GM21360 (cell line): ENCODE results near the gene TNFSF10.
"Not testable (repeated sequence)": the region's sequence is repeated elsewhere in the genome, so short reads cannot be mapped to it uniquely, and the experiment has no call there.

Source experiments
- ATAC-seq: cut with Tn5 transposase; IDR thresholded peaks from one replicate; pipeline ENCODE4 v1.9.1; 2021; ENCODE audit warnings: mild to moderate bottlenecking, moderate library complexity; ENCODE audit not compliant: unreplicated experiment

Gene TNFSF10

DNA sequence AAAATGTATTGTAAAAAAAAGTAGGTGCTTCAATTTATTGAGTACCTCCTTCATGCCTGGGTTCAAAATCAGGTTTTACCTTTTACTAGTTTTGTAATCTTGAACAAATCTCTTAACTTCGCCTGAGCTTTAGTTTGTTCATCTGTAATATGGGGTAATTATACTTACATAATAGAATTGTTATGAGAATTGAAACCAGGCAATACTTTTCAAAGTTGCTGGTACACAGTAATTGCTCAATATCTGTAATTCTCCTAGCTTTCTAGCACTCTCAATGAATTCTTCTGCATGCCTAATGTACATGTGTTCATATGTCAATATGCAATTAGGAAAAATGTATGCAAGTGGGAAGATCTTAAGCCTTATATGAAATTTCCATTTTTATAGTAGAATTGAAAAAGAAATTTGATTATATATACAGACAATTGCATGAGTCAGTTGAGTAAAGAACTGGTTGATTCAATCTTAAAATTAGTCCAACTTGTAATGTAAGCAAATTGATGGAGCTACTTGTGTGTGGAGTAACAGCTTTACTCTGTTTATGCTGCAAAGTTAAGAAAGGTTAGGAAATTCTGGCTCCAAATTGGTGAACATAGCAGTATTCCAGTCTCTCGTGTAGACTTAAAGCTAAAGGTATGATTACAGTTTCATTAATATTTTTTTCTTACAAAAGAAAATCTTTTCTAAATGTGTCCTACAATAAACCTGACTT is 4.1 kb downstream of the TNFSF10 start:
- ATAC-seq: no peak

DNA sequence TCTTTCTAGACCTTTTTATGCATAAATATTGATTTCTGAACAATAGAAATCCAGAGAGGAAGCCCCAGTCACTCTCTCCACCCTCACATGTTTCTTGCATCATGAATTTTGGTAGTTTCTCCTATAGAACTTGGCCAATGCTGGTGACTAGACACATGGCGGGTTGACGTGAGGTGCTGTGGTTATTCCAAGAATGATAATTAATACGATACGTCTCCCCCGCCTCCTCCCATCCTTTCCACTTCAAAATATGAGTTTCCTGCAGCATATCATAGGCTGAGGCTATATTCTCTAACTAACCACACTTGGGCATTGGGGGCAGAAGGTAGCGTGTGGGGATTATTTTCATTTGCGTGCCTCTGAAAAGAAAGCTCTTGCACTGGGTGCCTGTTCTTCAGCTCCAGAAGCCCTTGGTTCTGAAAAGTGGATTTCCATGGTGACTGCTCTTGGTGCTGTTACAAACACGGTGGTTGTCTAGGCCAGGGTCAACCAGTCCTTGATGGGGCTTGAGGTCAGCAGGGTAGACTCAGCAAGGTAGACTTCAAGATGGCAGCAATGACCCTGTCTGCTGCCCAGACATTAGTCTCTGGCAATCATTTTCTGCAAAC is 5.3 kb downstream of the TNFSF10 start:
- ATAC-seq: no peak

DNA sequence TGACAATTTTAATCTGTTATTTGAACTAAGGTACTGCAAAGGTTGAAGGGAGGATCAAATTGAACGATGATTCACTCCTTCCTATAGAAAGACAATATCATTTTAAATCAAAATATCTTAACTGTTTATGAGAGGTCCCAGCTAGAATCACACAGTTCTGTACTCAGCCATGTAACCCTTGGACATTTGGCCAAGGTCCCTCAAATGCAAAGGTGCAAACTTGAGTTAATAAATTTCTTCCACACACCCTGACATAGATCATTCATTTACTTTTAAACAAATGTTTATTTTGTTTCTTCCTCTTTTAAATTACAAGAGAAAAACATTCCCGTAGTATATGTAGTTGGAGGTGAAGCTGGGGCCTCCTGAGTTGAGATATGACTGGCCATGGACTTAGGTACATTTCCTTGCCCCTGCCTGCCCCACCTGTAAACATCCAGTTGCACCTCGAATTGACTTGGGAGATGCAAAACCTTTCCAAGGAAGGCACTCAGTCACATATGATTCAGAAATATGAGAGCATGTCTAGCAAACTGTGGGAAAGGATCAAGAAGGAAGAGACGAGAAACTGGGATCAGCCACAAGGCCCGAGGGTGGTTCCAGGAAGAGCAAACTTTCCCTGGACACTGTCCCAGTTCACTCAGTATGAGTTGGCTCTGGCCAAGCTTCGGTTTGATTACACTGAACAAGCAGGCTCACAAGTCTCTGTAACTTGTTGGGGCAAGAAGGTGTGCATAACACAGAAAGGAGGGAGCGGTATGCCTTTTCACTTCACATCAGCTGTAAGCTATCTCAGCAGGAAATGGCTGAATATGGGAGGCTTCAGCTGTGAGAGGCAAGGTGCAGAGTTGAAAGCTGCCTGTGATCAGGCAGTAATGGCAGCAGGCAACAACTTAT is 6.7 kb downstream of the TNFSF10 start:
- ATAC-seq: no peak

DNA sequence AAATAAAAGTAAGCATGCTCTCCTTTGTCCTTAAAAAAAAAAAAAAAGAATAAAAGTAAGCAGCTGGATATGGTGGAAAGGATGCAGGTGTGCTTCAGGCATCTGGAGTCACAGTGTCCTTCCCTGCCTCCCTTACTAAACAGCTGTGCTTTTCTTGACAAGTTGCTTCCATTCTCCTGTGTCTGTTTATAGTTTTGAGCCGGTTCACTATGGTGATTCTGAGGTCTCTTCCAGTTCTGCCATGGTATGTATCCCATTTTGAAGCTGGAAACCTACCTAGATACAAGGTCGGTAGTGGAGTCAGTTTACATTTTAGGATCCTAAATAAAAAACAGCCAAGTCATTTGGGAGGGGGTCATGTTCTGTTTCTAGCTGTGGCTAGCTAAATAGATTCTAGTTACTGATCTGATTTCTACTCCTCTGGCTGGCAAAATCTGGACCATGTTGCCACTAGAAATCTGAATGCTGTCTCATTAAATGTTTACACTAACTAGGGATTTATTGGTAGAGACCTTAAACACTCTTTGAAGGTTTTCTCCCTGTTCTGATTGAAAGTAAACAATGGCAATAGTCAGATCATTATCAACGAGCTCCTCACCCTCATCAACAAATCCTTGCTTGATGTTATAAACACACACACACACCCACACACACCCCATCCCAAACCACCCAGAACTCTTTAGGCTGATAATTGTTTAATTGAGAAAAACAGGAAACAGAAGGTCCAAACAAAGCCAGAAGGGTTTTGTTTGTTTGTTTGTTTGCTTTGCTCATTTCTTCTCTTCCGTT is 7.9 kb downstream of the TNFSF10 start:
- no peak for ATAC-seq

DNA sequence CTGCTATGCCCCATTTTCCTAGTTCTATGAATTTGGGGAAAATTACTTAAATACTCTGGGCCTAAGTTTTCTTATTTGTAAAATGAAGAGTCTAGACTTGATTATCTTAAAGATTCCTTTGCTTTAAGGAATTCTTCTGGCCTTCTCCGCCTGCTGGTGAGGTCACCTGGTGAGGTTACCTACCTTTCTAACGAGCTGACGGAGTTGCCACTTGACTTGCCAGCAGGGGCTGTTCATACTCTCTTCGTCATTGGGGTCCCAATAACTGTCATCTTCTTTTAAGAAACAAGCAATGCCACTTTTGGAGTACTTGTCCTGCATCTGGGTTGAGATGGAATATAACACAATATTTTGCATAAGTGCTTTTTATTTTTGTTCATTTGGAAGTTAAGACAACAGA is 8.6 kb downstream of the TNFSF10 start:
- ATAC-seq: no peak

DNA sequence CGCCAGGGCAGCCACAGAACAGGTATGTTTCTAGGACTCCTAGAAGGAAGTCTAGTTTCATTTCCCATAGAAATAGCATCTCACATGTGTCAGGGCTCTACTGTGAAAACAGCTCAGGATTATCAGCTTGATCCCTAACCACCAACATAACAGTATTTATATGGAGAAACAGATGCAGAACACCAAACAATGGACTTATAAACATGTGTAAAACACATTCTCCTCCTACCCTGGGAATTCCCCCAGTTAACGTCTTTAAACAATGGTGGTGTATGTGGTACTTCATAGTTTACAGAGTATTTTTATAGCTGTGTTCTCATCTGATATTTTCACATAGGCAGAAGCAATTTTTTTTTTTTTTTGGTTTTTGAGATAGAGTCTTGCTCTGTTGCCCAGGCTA is 9.7 kb downstream of the TNFSF10 start:
- no peak for ATAC-seq

DNA sequence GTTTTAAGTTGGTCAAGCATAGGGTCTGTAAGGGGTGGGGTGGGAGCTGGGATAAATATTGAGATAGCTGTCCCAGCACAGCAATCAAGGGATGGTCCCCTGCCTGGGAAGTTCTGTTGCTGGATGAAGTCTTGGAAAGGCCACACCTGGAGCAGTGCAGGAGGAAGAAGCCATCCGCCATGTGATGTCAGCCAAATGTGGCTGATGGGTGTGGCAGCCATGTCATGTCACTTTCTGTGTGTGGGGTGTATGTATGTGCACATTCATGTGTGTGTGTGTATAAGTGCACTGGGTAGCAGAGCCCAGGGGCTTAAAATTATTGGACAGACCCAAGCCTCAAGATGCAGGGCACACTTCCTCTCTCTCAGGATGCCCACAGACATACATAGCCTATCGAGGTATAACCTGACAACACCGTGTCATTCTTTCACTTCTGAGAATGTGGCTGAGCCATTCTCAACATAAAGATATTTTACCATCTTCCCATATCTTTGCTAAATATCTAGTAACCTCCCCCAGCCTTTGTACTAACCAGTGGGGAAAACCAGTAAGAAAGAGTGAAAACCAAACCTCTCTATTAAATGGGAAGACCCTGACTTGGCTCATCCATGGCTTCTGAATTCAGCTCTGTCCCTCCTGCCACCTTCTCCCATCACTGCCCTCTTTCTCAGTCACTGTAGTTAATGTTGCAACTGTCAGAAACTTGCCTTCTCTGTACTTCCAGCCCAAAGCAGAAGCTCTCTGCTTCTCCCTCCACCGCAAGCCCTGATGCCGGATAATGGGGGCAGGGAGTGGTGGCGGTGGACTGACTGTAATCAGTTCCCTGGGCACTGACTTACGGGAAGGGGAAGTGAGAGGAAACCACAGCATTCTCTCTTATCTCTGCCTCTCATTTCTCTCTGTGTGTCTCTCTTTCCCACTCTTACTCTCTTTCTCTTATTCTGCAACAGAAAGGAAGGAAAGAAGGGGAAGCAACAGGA is 11.2 kb downstream of the TNFSF10 start:
- peak; percentile 76 for ATAC-seq

DNA sequence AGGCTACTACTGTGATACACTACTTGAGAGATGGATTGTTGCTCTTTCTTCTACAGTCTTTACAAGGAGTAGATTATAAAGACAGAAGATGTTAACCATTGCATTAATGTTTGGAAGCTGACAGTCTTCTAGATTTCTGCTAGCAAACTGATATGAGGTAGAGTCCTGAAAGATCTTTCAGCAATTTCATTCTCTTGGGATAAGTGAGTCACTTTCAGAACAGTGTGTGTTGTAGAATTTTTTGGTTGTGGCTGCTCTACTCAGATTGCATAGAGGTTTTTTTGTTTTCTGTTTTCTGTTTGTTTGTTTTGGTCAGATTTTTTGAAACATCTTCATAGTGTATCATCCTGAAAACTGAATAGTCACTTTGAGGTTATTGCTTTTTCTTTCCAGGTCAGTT is 17.1 kb downstream of the TNFSF10 start:
- ATAC-seq: no peak

DNA sequence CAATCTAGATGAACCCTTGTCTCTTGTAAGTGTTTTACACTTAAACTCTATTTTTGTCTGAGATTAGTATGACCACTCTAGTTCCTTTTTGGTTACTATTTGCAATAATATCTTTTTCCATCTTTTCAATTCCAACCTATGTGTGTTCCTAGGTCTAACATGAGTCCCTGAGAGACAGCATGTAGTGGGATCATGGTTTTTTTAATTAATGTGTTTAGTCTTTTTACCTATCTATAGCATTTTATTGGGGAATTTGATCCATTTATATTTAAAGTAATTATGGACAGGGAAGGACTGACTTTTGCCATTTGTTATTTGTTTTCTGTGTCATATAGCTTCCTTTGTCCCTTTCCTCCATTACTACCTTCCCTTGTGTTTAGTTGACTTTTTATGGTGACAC is 21.7 kb downstream of the TNFSF10 start:
- no peak for ATAC-seq

DNA sequence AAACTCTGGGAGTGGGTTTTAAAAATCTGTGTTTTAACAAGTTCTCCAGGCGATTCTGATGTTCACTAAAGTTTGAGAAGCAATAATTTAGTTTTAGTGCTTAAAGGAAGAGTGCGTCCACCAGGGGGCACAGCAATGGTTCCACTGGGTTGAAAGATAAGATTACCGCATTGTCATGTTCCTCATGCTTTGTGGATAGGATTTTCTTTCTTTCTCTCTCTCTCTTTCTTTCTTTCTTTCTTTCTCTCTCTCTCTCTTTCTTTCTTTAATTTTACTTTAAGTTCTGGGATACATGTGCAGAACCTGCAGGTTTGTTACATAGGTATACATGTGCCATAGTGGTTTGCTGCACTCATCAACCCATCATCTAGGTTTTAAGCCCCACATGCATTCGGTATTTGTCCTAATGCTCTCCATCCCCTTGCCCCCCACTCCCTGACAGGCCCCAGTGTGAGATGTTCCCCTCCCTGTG is 33.0 kb downstream of the TNFSF10 start:
- ATAC-seq: not testable (repeated sequence)

DNA sequence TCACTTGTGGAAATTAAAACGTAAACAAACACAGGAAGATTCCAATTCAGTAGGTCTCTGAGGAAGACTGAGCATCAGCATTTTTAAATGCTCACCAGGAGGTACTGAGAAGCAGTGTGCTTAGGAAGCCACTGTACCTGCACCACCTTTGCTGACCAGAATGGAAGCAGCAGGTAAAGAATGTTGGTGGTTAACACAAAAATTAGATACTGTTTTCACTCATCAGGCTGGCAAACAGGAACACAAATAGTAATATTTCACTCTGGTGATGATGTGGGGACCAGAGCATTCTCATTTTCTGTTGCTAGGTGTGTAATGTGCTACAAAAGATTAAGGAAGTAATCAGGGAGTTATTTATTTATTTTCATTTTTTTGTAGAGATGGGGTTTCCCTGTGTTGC is 45.1 kb downstream of the TNFSF10 start:
- ATAC-seq: peak; percentile 44

DNA sequence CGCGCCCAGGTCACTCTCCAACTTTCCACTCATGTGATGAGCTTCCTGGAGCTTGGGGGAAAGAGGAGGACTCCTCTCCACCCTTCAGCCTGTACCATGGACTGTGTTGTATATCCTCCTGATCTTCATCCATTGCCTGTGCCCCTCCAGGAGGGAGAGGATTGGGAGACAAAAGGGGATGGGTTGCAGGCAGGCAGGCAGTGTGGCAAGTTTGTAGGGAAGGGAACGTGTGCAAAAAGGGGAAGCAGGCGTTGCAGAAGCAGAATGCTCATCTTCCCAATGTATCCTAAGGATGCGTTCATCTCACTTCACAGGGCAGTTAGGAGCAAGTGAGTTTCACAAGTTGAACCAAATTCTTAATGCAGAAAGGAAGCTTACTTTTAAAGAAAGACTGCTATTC is 46.9 kb downstream of the TNFSF10 start:
- no peak for ATAC-seq

DNA sequence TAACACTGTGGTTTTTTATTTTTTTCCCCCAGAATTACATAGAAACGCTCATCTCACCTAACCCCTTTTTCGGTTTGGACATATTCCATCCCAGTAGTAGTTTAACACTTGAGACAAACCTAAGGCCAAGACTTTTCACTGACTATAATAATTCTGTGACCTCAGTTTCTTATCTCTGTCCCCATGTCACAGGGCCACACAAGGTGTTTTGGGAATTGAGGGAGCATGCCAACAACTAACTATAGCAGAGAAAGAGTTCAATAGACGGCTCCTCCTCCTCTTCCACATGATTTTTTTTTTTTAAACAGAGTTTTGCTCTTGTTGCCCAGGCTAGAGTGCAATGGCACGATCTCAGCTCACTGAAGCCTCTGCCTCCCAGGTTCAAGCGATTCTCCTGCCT is 47.5 kb downstream of the TNFSF10 start:
- ATAC-seq: no peak

DNA sequence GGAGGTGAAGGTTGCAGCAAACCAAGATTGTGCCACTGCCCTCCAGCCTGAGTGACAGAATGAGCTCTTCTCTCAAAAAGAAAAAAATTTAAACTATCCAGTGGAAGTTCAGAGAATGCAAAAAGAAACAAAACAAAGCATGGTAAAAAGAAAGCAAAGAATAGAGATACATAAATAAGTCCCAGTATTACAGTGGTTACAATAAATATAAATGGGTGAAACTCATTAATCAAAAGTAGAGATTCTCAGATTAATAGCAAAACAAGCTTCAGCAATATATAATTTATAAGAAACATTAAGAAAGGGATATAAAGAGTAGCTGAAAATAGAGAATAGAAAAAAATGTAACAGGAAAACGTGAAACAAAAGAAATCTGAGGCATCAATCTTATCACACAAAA is 51.3 kb downstream of the TNFSF10 start:
- ATAC-seq: no peak

DNA sequence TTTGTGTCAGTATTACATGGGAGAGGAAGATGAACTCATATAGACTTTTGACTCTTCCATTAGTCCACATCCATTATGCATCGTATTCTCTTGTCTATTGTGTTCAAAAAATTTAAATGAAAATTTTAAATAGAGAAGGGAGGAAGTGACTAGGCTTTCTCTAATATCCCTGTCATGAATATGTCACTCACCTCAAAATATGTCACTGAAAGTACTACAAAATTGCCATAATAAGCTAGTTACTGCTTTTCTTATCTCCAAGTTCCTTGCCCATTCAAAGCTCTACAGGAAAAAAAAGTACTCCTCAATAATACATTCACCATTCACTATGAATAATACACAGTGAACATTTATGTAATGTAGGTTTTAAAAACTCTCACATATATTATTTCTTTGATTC is 52.6 kb downstream of the TNFSF10 start:
- no peak for ATAC-seq

DNA sequence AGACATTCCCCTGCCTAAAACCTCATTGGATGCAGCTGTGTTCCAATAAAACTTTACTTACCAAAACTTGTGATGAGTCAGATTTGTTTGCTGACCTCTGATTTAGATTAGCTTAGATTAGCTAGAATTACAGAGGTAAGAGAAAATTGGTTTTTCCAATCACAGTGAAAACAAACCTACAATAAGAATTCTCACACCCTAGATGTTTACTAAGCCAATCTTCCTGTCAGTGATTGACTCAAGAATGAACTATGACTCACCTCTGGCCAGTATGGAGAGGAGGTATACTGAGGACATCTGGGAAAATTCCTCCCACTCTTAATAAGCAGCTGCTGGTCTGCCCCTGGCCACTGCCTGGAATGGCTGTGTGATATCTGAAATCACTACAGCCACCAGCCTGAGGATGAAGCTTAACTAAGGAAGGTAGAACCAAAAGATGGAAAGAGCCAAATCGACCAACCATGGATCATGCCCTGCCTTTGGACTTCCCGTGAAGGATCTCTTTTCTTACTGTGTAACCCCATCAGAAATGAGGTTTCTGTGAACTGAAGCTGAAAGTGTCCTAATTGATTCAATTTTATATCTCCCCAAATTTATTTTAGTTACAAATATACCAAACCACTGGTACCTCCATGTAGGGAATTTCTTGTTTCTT is 55.9 kb downstream of the TNFSF10 start:
- ATAC-seq: no peak

DNA sequence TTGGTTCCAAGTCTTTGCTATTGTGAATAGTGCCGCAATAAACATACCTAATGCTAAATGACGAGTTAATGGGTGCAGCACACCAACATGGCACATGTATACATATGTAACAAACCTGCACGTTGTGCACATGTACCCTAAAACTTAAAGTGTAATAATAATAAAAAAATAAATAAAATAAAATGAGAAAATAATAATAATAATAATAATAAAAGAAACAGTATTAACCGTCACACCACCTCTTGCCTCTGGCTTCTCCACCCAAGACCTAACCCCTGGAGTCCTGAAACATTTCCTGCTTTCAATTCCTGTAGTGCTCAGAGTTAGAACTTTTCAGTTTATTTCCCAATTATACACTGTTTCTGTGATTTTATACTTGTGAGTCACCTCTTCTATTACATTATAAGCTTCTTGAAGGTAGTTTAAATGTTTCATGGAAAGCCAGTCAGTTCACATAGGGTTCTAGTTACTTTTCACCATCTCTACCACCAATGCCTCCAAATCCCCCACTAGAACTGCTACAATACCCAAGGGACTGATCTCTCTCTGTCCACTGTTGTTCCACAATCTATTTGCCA is 56.6 kb downstream of the TNFSF10 start:
- ATAC-seq: no peak

DNA sequence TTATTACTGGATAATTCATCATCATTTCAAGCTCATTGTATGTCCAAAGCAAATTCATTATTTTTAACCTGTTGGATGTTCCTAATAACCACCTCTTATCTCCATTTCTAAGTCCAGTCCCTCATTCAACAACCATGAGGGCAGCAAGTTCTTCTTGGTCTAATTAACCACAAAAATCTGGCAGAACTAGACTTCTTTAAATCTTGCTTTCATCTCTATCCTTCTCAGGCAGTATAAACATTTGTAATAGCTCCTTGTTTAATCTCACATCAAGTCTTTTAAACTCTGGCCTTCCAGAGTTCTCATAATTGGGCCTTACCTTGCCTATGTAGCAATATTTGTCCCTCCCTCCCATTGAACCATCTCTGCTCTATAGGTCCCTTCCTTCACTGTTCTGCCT is 57.9 kb downstream of the TNFSF10 start:
- no peak for ATAC-seq

DNA sequence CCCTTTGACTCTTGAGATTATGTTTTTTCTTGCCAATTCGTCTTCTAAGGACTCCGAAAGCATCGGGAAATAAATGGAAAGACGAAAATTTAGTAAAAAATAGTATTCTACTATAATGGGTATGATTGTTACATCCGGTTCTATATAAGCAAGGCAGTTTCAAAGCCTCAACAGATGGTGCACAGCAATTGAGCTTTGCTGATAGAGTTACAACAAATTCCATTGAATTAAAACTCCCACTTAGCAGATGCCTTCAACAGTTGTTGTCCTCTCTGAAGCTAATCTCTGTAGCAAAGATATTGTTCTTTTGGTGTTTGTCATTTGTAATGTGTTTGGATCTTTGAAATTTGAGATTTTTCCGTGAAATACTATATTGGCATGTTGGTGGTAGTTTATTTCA is 58.9 kb downstream of the TNFSF10 start:
- ATAC-seq: no peak
